Measurements from ENCODE around the gene ARHGAP22.

DNA sequence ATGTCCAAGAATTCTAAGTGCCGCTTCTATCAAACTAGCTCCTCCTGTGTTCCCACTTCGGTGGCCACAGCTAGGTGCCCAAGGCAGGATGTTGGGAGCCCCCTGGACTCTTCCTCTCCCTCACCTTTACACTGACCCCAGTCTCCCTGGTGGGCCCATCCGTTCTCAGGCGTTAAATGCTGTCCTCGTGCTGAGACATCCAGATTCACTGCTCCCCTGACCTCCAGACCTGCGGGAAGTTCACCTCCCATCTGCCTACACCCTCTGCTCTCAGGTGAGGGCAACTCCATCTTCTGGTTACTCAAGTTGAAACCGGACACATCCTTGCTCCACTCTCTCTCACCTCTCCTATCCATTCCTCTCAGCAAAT is 114.3 kb downstream of the ARHGAP22 start:
- TF ChIP-seq, protein P1, sequence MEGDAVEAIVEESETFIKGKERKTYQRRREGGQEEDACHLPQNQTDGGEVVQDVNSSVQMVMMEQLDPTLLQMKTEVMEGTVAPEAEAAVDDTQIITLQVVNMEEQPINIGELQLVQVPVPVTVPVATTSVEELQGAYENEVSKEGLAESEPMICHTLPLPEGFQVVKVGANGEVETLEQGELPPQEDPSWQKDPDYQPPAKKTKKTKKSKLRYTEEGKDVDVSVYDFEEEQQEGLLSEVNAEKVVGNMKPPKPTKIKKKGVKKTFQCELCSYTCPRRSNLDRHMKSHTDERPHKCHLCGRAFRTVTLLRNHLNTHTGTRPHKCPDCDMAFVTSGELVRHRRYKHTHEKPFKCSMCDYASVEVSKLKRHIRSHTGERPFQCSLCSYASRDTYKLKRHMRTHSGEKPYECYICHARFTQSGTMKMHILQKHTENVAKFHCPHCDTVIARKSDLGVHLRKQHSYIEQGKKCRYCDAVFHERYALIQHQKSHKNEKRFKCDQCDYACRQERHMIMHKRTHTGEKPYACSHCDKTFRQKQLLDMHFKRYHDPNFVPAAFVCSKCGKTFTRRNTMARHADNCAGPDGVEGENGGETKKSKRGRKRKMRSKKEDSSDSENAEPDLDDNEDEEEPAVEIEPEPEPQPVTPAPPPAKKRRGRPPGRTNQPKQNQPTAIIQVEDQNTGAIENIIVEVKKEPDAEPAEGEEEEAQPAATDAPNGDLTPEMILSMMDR (IDR thresholded peaks at IDR 0.05; ENCODE audit: low read depth, low read length, missing input control), result no peak
- TF ChIP-seq RXRA (IDR thresholded peaks at IDR 0.05), result no peak
- TF ChIP-seq NR2F2 (IDR thresholded peaks at IDR 0.05), result no peak
- TF ChIP-seq JUND (IDR thresholded peaks at IDR 0.05), result no peak
